NCI-H2227 (cell line): ENCODE data around the gene SPRR4.

Experiments
- DNase-seq: peaks from one replicate; lab custom pipeline; 2025; ENCODE audit not compliant: unreplicated experiment; lab: John Stamatoyannopoulos, UW

The SPRR4 gene

GRCh38 chr1:152965853-152966252 is 4.6 kb upstream of the SPRR4 start:
- DNase-seq: no peak

GRCh38 chr1:152967201-152967600 is 3.2 kb upstream of the SPRR4 start:
- DNase-seq: no peak

- no peak for DNase-seq
These were observed 2.2 kb upstream of the SPRR4 start for GRCh38 chr1:152968248-152968647.

GRCh38 chr1:152969036-152969435 is 1.4 kb upstream of the SPRR4 start:
- no peak for DNase-seq

GRCh38 chr1:152972196-152972886 is 1.9 kb downstream of the SPRR4 start:
- no peak for DNase-seq

- no peak for DNase-seq
These were observed 6.2 kb downstream of the SPRR4 start for GRCh38 chr1:152976688-152977087.

GRCh38 chr1:152977614-152978013 is 7.2 kb downstream of the SPRR4 start:
- DNase-seq: no peak

GRCh38 chr1:152980676-152981075 is 10.2 kb downstream of the SPRR4 start:
- DNase-seq: no peak

- no peak for DNase-seq
These were observed 10.9 kb downstream of the SPRR4 start for GRCh38 chr1:152981146-152981871.

GRCh38 chr1:152982076-152982475 is 11.6 kb downstream of the SPRR4 start:
- DNase-seq: no peak

- no peak for DNase-seq
These were observed 12.8 kb downstream of the SPRR4 start for GRCh38 chr1:152983234-152983633.

GRCh38 chr1:152983743-152984142 is 13.3 kb downstream of the SPRR4 start, which contains the start of gene SPRR1A:
Gene SPRR1A, plus strand, starts transcription at chr1:152984081. Its CDS starts 1,150 bp downstream, at chr1:152985231.
- DNase-seq: no peak

- DNase-seq: no peak
These were observed 16.1 kb downstream of the SPRR4 start for GRCh38 chr1:152986578-152986977.

- DNase-seq: no peak
These were observed 22.7 kb downstream of the SPRR4 start for GRCh38 chr1:152993186-152993585.

- no peak for DNase-seq
These were observed 25.4 kb downstream of the SPRR4 start for GRCh38 chr1:152995842-152996241.

- no peak for DNase-seq
These were observed 26.4 kb downstream of the SPRR4 start for GRCh38 chr1:152996633-152997400.

GRCh38 chr1:152997901-152998300 is 27.5 kb downstream of the SPRR4 start:
- DNase-seq: no peak

- no peak for DNase-seq
These were observed 28.0 kb downstream of the SPRR4 start for GRCh38 chr1:152998476-152998875.

GRCh38 chr1:152999818-153000217 is 29.4 kb downstream of the SPRR4 start:
- DNase-seq: no peak

GRCh38 chr1:153000294-153000693 is 29.8 kb downstream of the SPRR4 start:
- no peak for DNase-seq

GRCh38 chr1:153001382-153001781 is 30.9 kb downstream of the SPRR4 start, which contains the start of gene SPRR3:
Gene SPRR3, plus strand, starts transcription at chr1:153001749. Its CDS starts 1,272 bp downstream, at chr1:153003021.
- DNase-seq: no peak
